Astrocyte (in vitro differentiated cells and primary cell): Measurements from ENCODE around the gene MKNK1. TPM values are rescaled to one million over a fixed set of nuclear protein-coding genes. Genes with fewer than 3 reads are reported as not detected.

Source experiments
- DNase-seq: peaks from one replicate; pipeline ENCODE4 v3.0.0-alpha.2; 2010; ENCODE audit warnings: low read depth
- FAIRE-seq: peaks from 2 replicates; lab custom pipeline; 2011; peaks lifted over from hg19 to GRCh38; lab: Jason Lieb, UNC
- H2AFZ ChIP-seq: 2 replicates; pipeline ENCODE4 v1.6.0; 2012; ENCODE audit warnings: low read depth, low read length, inconsistent platforms
- H3K27ac ChIP-seq: 2 replicates; pipeline ENCODE4 v1.5.1; 2011; ENCODE audit warnings: low read depth, low read length, inconsistent platforms
- H3K27me3 ChIP-seq: 2 replicates; pipeline ENCODE4 v1.6.0; 2011; ENCODE audit warnings: low read length, inconsistent platforms; ENCODE audit not compliant: insufficient read depth
- H3K36me3 ChIP-seq: 2 replicates; pipeline ENCODE4 v1.5.1; 2011; ENCODE audit warnings: low read length, inconsistent platforms; ENCODE audit not compliant: insufficient read depth
- H3K4me1 ChIP-seq: 2 replicates; pipeline ENCODE4 v1.5.1; 2011; ENCODE audit warnings: low read length, inconsistent platforms; ENCODE audit not compliant: insufficient read depth
- H3K4me2 ChIP-seq: 2 replicates; pipeline ENCODE4 v1.6.0; 2012; ENCODE audit warnings: low read length, inconsistent platforms
- H3K4me3 ChIP-seq: 2 replicates; pipeline ENCODE4 v1.5.1; 2011; ENCODE audit warnings: low read depth, mild to moderate bottlenecking, low read length, inconsistent platforms; ENCODE audit not compliant: insufficient read depth
- H3K79me2 ChIP-seq: 2 replicates; pipeline ENCODE4 v1.6.0; 2012; ENCODE audit warnings: mild to moderate bottlenecking, low read length, inconsistent platforms; ENCODE audit not compliant: insufficient read depth
- H3K9ac ChIP-seq: 2 replicates; pipeline ENCODE4 v1.6.0; 2012; ENCODE audit warnings: mild to moderate bottlenecking, low read length, inconsistent platforms
- H3K9me3 ChIP-seq: 2 replicates; pipeline ENCODE4 v1.5.1; 2012; ENCODE audit warnings: low read depth, mild to moderate bottlenecking, low read length, inconsistent platforms; ENCODE audit not compliant: insufficient read depth
- H4K20me1 ChIP-seq: 2 replicates; pipeline ENCODE4 v1.6.0; 2012; ENCODE audit warnings: low read length, inconsistent platforms; ENCODE audit not compliant: insufficient read depth
- H3K27ac Mint-ChIP-seq: one replicate; pipeline ENCODE4 v1.8.0; 2021; ENCODE audit warnings: mild to moderate bottlenecking, mixed read lengths; ENCODE audit not compliant: unreplicated experiment
- H3K27me3 Mint-ChIP-seq: one replicate; pipeline ENCODE4 v1.8.0; 2021; ENCODE audit warnings: low read depth, mixed read lengths; ENCODE audit not compliant: unreplicated experiment
- H3K36me3 Mint-ChIP-seq: one replicate; pipeline ENCODE4 v1.8.0; 2021; ENCODE audit warnings: low read depth, mixed read lengths; ENCODE audit not compliant: unreplicated experiment
- H3K4me1 Mint-ChIP-seq: one replicate; pipeline ENCODE4 v1.8.0; 2021; ENCODE audit warnings: low read depth, mixed read lengths; ENCODE audit not compliant: unreplicated experiment
- H3K4me3 Mint-ChIP-seq: one replicate; pipeline ENCODE4 v1.8.0; 2021; ENCODE audit warnings: mild to moderate bottlenecking, moderate library complexity, mixed read lengths; ENCODE audit not compliant: unreplicated experiment
- H3K9me3 Mint-ChIP-seq: one replicate; pipeline ENCODE4 v1.8.0; 2021; ENCODE audit warnings: mild to moderate bottlenecking, mixed read lengths; ENCODE audit not compliant: unreplicated experiment
- EZH2 ChIP-seq: IDR thresholded peaks from 2 replicates; pipeline ENCODE4 v1.6.1; 2012; ENCODE audit warnings: mild to moderate bottlenecking, low read length, inconsistent platforms; ENCODE audit not compliant: insufficient read depth
- total RNA-seq: library from RNA; stranded (reverse); gene quantifications from 2 replicates; pipeline ENCODE4 v1.2.1, GENCODE V29; 2021
- TF ChIP-seq, protein P1 (sequence below): IDR thresholded peaks from 2 replicates; pipeline ENCODE4 v1.5.1; 2011; ENCODE audit warnings: low read depth, mild to moderate bottlenecking, inconsistent platforms, low read length, moderate library complexity; ENCODE audit not compliant: insufficient read depth

Gene MKNK1
- total RNA-seq, 1 donor from 2014 or later: 26.9 TPM

DNA sequence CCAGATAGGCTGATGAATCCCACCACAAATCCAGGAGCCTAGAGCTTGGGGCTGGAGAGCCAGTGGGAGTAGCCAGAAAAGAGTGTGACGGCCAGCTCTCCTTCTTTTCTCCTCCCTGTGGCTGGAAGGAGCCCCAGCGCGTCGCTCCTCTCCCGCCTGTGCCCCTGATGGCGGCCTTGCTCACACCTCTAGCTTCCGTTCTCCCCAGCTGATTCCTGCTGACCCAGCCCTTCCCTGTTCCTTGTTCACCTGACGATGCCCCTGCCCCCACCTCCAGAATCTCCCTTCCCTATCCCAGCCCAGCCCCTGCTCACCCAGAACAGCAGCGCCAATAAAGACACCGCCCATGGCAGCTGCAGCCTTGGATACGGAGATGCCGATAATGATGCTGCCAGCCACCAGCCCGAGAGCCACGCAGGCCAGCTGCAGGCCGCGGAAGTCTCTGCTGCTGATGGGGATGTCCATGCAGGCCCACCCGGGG lies 53.3 kb downstream of the MKNK1 start:
- H3K36me3 ChIP-seq: no peaks in the 10 kb centered on the region
- H2AFZ ChIP-seq: no peak overlapping the region
- Mint-ChIP-seq H3K36me3 (peaks cover 3% of the 10 kb centered on the region), H3K27ac (peak overlapping the region; percentile 72), H3K4me1 (peaks cover 2% of the 10 kb centered on the region), H3K9me3 (no peaks in the 10 kb centered on the region), H3K27me3 (peaks cover 62% of the 10 kb centered on the region), H3K4me3 (no peak overlapping the region)
- DNase-seq (no peak), FAIRE-seq (no peak)
- no peak overlapping the region for H3K4me3 ChIP-seq
- H3K4me1 ChIP-seq: no peaks in the 10 kb centered on the region
- H3K9ac ChIP-seq: no peak overlapping the region
- H3K27me3 ChIP-seq: peaks cover 21% of the 10 kb centered on the region
- H4K20me1 ChIP-seq: no peaks in the 10 kb centered on the region
- no peak overlapping the region for H3K27ac ChIP-seq
- no peaks in the 10 kb centered on the region for H3K79me2 ChIP-seq
- TF ChIP-seq EZH2: no peak
- TF ChIP-seq, protein P1, sequence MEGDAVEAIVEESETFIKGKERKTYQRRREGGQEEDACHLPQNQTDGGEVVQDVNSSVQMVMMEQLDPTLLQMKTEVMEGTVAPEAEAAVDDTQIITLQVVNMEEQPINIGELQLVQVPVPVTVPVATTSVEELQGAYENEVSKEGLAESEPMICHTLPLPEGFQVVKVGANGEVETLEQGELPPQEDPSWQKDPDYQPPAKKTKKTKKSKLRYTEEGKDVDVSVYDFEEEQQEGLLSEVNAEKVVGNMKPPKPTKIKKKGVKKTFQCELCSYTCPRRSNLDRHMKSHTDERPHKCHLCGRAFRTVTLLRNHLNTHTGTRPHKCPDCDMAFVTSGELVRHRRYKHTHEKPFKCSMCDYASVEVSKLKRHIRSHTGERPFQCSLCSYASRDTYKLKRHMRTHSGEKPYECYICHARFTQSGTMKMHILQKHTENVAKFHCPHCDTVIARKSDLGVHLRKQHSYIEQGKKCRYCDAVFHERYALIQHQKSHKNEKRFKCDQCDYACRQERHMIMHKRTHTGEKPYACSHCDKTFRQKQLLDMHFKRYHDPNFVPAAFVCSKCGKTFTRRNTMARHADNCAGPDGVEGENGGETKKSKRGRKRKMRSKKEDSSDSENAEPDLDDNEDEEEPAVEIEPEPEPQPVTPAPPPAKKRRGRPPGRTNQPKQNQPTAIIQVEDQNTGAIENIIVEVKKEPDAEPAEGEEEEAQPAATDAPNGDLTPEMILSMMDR: no peak
- H3K4me2 ChIP-seq: no peak overlapping the region
- H3K9me3 ChIP-seq: no peaks in the 10 kb centered on the region

DNA sequence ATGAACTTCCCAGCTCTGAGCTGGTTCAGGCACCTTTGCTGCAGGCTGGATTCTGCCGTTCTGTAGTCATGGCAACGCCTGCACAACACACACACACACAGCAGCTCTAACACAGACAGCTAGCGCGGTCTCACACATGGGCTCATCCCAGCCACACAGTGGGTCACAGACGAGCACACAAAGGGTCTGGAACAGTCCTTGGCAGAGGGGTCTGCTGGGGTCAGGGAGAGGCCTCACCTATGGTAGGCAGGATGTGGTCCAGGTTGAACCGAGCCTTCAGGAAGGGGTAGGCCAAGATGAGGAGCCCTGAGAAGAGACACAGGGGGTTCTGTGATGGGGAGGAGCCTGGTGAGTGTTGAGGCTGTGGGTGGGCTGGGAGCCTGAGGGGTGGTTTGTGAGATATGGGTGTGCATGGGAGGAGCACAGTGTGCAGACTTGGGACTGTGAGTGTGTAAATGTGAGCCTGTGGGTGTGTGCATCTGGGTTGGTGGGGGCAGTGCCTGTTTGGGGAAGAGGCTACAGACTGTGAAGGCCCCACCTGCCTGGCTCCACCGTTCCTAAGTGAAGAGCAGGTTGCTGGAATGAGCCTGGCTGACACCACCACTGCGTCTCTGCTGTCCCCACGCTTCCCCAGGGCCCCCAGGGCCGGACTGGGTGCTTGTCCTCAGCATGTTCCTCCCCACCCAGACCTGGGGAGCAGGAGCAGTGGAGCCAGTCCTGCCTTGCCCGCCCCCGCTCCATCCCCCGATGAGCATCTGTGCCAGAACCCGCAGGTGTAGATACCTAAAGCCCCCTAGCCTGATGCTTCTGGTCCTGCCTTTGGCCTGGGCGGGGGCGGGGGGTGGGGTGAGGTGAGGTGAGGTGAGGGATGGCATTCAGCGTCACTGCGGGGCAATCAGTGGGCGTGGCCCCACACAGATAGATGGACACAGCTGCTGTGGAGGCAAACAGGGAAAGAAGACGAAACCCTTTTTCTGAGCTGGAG lies 54.1 kb downstream of the MKNK1 start:
- TF ChIP-seq EZH2: no peak
- TF ChIP-seq, protein P1: no peak
- H3K9me3 Mint-ChIP-seq: no peaks in the 10 kb centered on the region
- no peak overlapping the region for H2AFZ ChIP-seq
- H3K4me3 Mint-ChIP-seq: no peak overlapping the region
- H4K20me1 ChIP-seq: no peaks in the 10 kb centered on the region
- DNase-seq (peak; percentile 13), FAIRE-seq (no peak)
- no peaks in the 10 kb centered on the region for H3K79me2 ChIP-seq
- H3K27me3 Mint-ChIP-seq: peaks cover 70% of the 10 kb centered on the region
- H3K27ac ChIP-seq: no peak overlapping the region
- H3K36me3 ChIP-seq: no peaks in the 10 kb centered on the region
- H3K4me1 ChIP-seq: no peaks in the 10 kb centered on the region
- peaks cover 29% of the 10 kb centered on the region for H3K27me3 ChIP-seq
- no peaks in the 10 kb centered on the region for H3K9me3 ChIP-seq
- peak overlapping the region; percentile 88 for H3K27ac Mint-ChIP-seq
- no peak overlapping the region for H3K4me3 ChIP-seq
- H3K4me2 ChIP-seq: no peak overlapping the region
- no peak overlapping the region for H3K9ac ChIP-seq
- H3K4me1 Mint-ChIP-seq: peaks cover 2% of the 10 kb centered on the region
- peaks cover 3% of the 10 kb centered on the region for H3K36me3 Mint-ChIP-seq
